IMR-90 (cell line): ENCODE results near the gene FBXO17.

Experiments
- FOS ChIP-seq: fragments of 150-350 bp; IDR thresholded peaks from 2 replicates; pipeline ENCODE4 v1.6.1; 2016; ENCODE audit warnings: low read depth, low read length
- MXI1 ChIP-seq: IDR thresholded peaks from 2 replicates; pipeline ENCODE4 v1.6.1; 2012; ENCODE audit warnings: low read depth, mild to moderate bottlenecking, low read length, moderate library complexity, borderline replicate concordance
- POLR2A ChIP-seq: IDR thresholded peaks from 2 replicates; pipeline ENCODE4 v1.6.1; 2012; ENCODE audit warnings: mild to moderate bottlenecking, low read depth, low read length
- RCOR1 ChIP-seq: IDR thresholded peaks from 2 replicates; pipeline ENCODE4 v1.6.1; 2012; ENCODE audit warnings: mild to moderate bottlenecking, low read length, improper control_type of control experiment; ENCODE audit not compliant: insufficient replicate concordance
- RFX5 ChIP-seq: IDR thresholded peaks from 2 replicates; pipeline ENCODE4 v1.8.0; 2012; ENCODE audit warnings: low read depth, mild to moderate bottlenecking, low read length, moderate library complexity
- TF ChIP-seq, protein P1 (sequence below): conservative IDR thresholded peaks from 2 replicates; pipeline ENCODE4 v1.5.1; 2012; ENCODE audit warnings: mild to moderate bottlenecking, low read depth, low read length, improper control_type of control experiment

DNA sequence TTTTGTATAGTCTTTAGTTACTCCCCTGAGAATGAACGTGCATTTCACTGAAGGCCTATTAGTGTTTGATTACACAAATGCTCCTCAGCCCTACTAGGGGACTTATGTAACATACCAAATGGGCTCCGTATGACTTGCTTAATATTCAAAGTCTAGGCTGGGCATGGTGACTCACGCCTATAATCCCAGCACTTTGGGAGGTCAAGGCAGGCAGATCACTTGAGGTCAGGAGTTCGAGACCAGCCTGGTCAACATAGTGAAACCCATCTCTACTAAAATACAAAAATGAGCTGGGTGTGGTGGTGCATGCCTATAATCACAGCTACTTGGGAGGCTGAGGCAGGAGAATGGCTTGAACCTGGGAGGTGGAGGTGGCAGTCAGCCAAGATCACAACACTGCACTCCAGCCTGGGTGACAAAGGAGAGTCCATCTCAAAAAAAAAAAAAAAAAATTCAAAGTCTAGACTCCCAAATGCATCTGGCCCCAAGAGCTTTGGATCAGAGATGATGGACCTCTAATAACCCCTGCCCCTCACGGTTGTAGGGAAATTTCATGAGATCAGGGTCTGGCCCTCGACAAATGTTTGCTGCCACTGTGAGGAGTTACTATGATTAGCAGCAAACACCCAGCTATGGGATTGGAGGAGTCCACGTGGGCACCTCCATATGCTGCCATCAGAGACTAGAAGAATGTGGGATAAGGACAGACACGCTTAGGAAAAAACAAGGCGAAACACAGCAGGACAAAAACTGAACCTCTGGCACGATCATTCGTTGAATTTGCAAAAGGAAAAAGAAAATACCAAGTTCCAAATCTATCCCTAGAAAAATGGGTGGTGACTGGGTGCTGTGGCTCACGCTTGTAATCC, 4.6 kb downstream of the FBXO17 start:
- TF ChIP-seq, protein P1, sequence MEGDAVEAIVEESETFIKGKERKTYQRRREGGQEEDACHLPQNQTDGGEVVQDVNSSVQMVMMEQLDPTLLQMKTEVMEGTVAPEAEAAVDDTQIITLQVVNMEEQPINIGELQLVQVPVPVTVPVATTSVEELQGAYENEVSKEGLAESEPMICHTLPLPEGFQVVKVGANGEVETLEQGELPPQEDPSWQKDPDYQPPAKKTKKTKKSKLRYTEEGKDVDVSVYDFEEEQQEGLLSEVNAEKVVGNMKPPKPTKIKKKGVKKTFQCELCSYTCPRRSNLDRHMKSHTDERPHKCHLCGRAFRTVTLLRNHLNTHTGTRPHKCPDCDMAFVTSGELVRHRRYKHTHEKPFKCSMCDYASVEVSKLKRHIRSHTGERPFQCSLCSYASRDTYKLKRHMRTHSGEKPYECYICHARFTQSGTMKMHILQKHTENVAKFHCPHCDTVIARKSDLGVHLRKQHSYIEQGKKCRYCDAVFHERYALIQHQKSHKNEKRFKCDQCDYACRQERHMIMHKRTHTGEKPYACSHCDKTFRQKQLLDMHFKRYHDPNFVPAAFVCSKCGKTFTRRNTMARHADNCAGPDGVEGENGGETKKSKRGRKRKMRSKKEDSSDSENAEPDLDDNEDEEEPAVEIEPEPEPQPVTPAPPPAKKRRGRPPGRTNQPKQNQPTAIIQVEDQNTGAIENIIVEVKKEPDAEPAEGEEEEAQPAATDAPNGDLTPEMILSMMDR = no peak
- no peak for TF ChIP-seq RFX5
- no peak for TF ChIP-seq POLR2A
- no peak for TF ChIP-seq RCOR1
- TF ChIP-seq MXI1 = no peak
- TF ChIP-seq FOS = no peak
